Retinal pigment epithelial cell (primary cell): ENCODE data around the gene MASP1.

Source experiments
- DNase-seq: peaks from one replicate; pipeline ENCODE4 v3.0.0-alpha.2; 2010; ENCODE audit warnings: low read depth
- H3K4me3 ChIP-seq: 2 replicates; pipeline ENCODE4 v1.5.1; 2011; ENCODE audit warnings: mild to moderate bottlenecking, low read length, control low read depth, moderate library complexity
- CTCF ChIP-seq: conservative IDR thresholded peaks from 2 replicates; pipeline ENCODE4 v1.5.1; 2011; ENCODE audit warnings: low read depth, low read length, control low read depth, inconsistent platforms

MASP1 gene

GRCh38 chr3:187257992-187258692 is 33.4 kb downstream of the MASP1 start:
- no peak overlapping the region for H3K4me3 ChIP-seq
- TF ChIP-seq CTCF: no peak
- DNase-seq: no peak

GRCh38 chr3:187257471-187257870 is 34.1 kb downstream of the MASP1 start:
- no peak overlapping the region for H3K4me3 ChIP-seq
- no peak for DNase-seq
- no peak for TF ChIP-seq CTCF

- H3K4me3 ChIP-seq: no peak overlapping the region
- no peak for DNase-seq
- TF ChIP-seq CTCF: no peak
Measured at GRCh38 chr3:187256051-187256616, 35.4 kb downstream of the MASP1 start.

- no peak for TF ChIP-seq CTCF
- H3K4me3 ChIP-seq: no peak overlapping the region
- peak; percentile 57 for DNase-seq
Measured at GRCh38 chr3:187255314-187255713, 36.2 kb downstream of the MASP1 start.

GRCh38 chr3:187252311-187252710 is 39.2 kb downstream of the MASP1 start:
- no peak for DNase-seq
- no peak overlapping the region for H3K4me3 ChIP-seq
- TF ChIP-seq CTCF: no peak

GRCh38 chr3:187251599-187251998 is 39.9 kb downstream of the MASP1 start:
- TF ChIP-seq CTCF: no peak
- no peak for DNase-seq
- H3K4me3 ChIP-seq: no peak overlapping the region

- no peak for DNase-seq
- TF ChIP-seq CTCF: no peak
- H3K4me3 ChIP-seq: no peak overlapping the region
Measured at GRCh38 chr3:187247398-187247797, 44.1 kb downstream of the MASP1 start.
